CD14-positive monocyte (primary cell): ENCODE data around the gene NUMB. TPM values are rescaled to one million over a fixed set of nuclear protein-coding genes. Genes with fewer than 3 reads are reported as not detected.

Experiments used
- DNase-seq, 3 donors: peaks; one replicate each; pipeline ENCODE4 v3.0.0-alpha.2; 2011 to 2022
- H2AFZ ChIP-seq: 2 replicates; pipeline ENCODE4 v1.6.0; 2012; ENCODE audit warnings: mild to moderate bottlenecking, low read depth, low read length, inconsistent platforms; ENCODE audit not compliant: insufficient read depth, poor library complexity, severe bottlenecking
- H3K27ac ChIP-seq, 2 donors: 1 replicate in 1 of 2; 2 replicates in 1 of 2; pipeline ENCODE4 v1.5.1; 2012 to 2013; ENCODE audit warnings: low read length in 2 of 2, control low read depth in 1 of 2, inconsistent platforms in 1 of 2, low read depth in 1 of 2, mild to moderate bottlenecking in 1 of 2
- H3K27me3 ChIP-seq, 2 donors: one replicate each; pipeline versions ENCODE4 v1.6.0 to v1.6.1; 2011 to 2013; ENCODE audit warnings: low read length in 2 of 2; ENCODE audit not compliant: control insufficient read depth in 2 of 2, insufficient read depth in 2 of 2
- H3K36me3 ChIP-seq, 2 donors: replicated peaks in 1 of 2; 1 replicate in 1 of 2; 2 replicates in 1 of 2; pipeline versions ENCODE4 v1.5.1 to v1.6.1; 2012 to 2013; ENCODE audit warnings: low read length in 2 of 2, control low read depth in 1 of 2, inconsistent platforms in 1 of 2, mild to moderate bottlenecking in 1 of 2; ENCODE audit not compliant: insufficient read depth in 2 of 2, control insufficient read depth in 1 of 2
- H3K4me1 ChIP-seq, 2 donors: 1 replicate in 1 of 2; 2 replicates in 1 of 2; pipeline versions ENCODE4 v1.5.1 to v1.6.1; 2012 to 2013; ENCODE audit warnings: low read length in 2 of 2, control low read depth in 1 of 2, inconsistent platforms in 1 of 2, mild to moderate bottlenecking in 1 of 2, moderate library complexity in 1 of 2; ENCODE audit not compliant: insufficient read depth in 2 of 2, control insufficient read depth in 1 of 2
- H3K4me2 ChIP-seq: replicated peaks from 2 replicates; pipeline ENCODE3; 2012; ENCODE audit warnings: low read length, moderate library complexity, mild to moderate bottlenecking; ENCODE audit not compliant: poor library complexity, severe bottlenecking; ENCODE audit errors: extremely low read depth
- H3K4me3 ChIP-seq, 3 experiments: fragments of 200-600 bp in 1 of 3; sonication (generic) in 1 of 3; replicated peaks in 1 of 3; 1 replicate in 2 of 3; 2 replicates in 1 of 3; pipeline ENCODE4 v1.5.1; 2011 to 2013; ENCODE audit warnings: low read length in 3 of 3, mild to moderate bottlenecking in 3 of 3, control low read depth in 2 of 3, low read depth in 2 of 3, inconsistent platforms in 1 of 3, moderate library complexity in 1 of 3
- H3K79me2 ChIP-seq: 2 replicates; pipeline ENCODE4 v1.6.0; 2012; ENCODE audit warnings: mild to moderate bottlenecking, control low read depth, inconsistent platforms, low read length, moderate library complexity; ENCODE audit not compliant: insufficient read depth
- H3K9ac ChIP-seq: 2 replicates; pipeline ENCODE4 v1.6.0; 2017; ENCODE audit warnings: low read length, mild to moderate bottlenecking; ENCODE audit not compliant: insufficient read depth, poor library complexity, severe bottlenecking
- H3K9me3 ChIP-seq, 2 donors: replicated peaks in 1 of 2; 1 replicate in 1 of 2; 2 replicates in 1 of 2; pipeline versions ENCODE4 v1.5.1 to v1.6.1; 2012 to 2013; ENCODE audit warnings: low read length in 2 of 2, control low read depth in 1 of 2; ENCODE audit not compliant: control insufficient read depth in 1 of 2, insufficient read depth in 1 of 2
- H4K20me1 ChIP-seq: 2 replicates; pipeline ENCODE4 v1.6.0; 2012; ENCODE audit warnings: mild to moderate bottlenecking, low read length, control low read depth, moderate library complexity; ENCODE audit not compliant: insufficient read depth
- H3K27ac Mint-ChIP-seq, 7 donors: one replicate each; pipeline ENCODE4 v1.8.0; 2020; ENCODE audit warnings: mild to moderate bottlenecking in 7 of 7, mixed read lengths in 7 of 7, moderate library complexity in 6 of 7, inconsistent platforms in 2 of 7
- H3K27me3 Mint-ChIP-seq, 3 donors: one replicate each; pipeline ENCODE4 v1.8.0; 2021 to 2022; ENCODE audit warnings: low read depth in 3 of 3, mild to moderate bottlenecking in 3 of 3, mixed read lengths in 3 of 3, moderate library complexity in 3 of 3, inconsistent platforms in 1 of 3
- H3K36me3 Mint-ChIP-seq, 2 donors: one replicate each; pipeline ENCODE4 v1.8.0; 2020; ENCODE audit warnings: mixed read lengths in 2 of 2, inconsistent platforms in 1 of 2, mild to moderate bottlenecking in 1 of 2
- H3K4me1 Mint-ChIP-seq: one replicate; pipeline ENCODE4 v1.8.0; 2020; ENCODE audit warnings: mild to moderate bottlenecking, mixed read lengths
- H3K4me3 Mint-ChIP-seq, 2 donors: one replicate each; pipeline ENCODE4 v1.8.0; 2020; ENCODE audit warnings: mild to moderate bottlenecking in 2 of 2, mixed read lengths in 2 of 2, moderate library complexity in 1 of 2
- H3K9me3 Mint-ChIP-seq, 7 donors: one replicate each; pipeline ENCODE4 v1.8.0; 2020 to 2022; ENCODE audit warnings: mixed read lengths in 7 of 7, mild to moderate bottlenecking in 6 of 7, moderate library complexity in 6 of 7, inconsistent platforms in 2 of 7
- WGBS: methylation state at CpG from one replicate; pipeline ENCODE4 v1.1.5; 2013; ENCODE audit warnings: missing lambda C conversion rate; ENCODE audit not compliant: insufficient coverage; 5-methylcytosine and 5-hydroxymethylcytosine counted together
- intact Hi-C, 2 donors: fragments of 100-400 bp; cut with micrococcal nuclease; formaldehyde crosslinking; loops; one replicate each; pipeline versions ENCODE4 v1.15.0 to v1.15.1; 2023
- polyA plus RNA-seq, 3 donors: library from polyadenylated mRNA; depleted of rRNA in 1 of 3; unstranded in 2 of 3; stranded (reverse) in 1 of 3; fragments of 300-500 nt in 2 of 3; fragments of >200 nt in 1 of 3; fragmentation: Illumina TruSeq in 2 of 3; gene quantifications; 1 replicate in 2 of 3; 2 replicates in 1 of 3; pipeline ENCODE4 v1.2.3, GENCODE V29; 2012 to 2021
- TF ChIP-seq, protein P1 (sequence below): fragments of 200-600 bp; IDR thresholded peaks from one replicate; pipeline ENCODE4 v1.8.0; 2022; ENCODE audit warnings: antibody characterized with exemption, mild to moderate bottlenecking

The NUMB gene
- polyA plus RNA-seq, 3 donors = 83.4 to 223 (median 126) TPM

DNA sequence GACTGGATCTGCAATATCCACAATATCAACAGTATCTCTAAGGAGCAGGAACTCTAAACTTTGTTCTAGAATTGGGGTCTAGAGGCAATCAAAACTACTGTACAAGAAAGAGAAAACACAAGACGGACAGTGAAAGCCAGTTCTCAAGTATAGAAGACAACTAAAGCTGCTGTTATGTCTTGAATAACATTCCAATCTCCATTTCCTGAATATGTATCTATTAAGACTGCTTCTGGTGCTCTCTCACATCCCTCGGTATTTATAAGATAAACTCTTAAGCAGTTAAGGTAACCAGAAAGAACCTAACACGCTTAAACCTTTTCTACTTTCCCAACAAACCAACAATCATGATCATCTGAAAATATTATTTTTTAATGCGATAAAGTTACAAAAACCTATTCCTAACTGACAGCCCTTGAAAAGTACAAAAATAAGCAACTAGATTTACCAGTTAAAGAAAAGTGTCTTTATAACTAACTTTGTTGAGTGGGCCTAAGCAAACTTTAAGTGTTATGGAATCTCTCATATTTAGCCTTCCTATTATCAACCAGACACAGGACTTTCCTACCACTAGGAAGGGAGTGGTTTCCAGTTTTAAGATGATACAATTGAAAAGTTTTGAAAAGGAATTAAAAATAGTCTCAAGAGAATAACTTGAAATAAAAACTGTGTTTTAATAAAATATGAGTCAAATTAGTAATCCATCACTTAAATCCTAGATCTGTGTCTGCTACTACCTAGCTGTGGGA, 30.7 kb downstream of the NUMB start:
- Histone ChIP-seq H3K27me3 (no peaks in the 10 kb centered on the region), H3K4me3 (no peak overlapping the region), H3K27ac (peak overlapping the region; percentile 29 to 64), H4K20me1 (peaks cover 100% of the 10 kb centered on the region), H3K4me1 (peaks cover 31 to 45% of the 10 kb centered on the region in 2 donors), H3K36me3 (peaks cover 2 to 3% of the 10 kb centered on the region in 2 donors), H3K9me3 (no peaks in the 10 kb centered on the region), H2AFZ (no peak overlapping the region), H3K4me2 (no peak overlapping the region), H3K9ac (no peak overlapping the region), H3K79me2 (peaks cover 100% of the 10 kb centered on the region)
- intact Hi-C loops = no loop called here
- H3K4me1 Mint-ChIP-seq = peaks cover 48% of the 10 kb centered on the region
- TF ChIP-seq, protein P1, sequence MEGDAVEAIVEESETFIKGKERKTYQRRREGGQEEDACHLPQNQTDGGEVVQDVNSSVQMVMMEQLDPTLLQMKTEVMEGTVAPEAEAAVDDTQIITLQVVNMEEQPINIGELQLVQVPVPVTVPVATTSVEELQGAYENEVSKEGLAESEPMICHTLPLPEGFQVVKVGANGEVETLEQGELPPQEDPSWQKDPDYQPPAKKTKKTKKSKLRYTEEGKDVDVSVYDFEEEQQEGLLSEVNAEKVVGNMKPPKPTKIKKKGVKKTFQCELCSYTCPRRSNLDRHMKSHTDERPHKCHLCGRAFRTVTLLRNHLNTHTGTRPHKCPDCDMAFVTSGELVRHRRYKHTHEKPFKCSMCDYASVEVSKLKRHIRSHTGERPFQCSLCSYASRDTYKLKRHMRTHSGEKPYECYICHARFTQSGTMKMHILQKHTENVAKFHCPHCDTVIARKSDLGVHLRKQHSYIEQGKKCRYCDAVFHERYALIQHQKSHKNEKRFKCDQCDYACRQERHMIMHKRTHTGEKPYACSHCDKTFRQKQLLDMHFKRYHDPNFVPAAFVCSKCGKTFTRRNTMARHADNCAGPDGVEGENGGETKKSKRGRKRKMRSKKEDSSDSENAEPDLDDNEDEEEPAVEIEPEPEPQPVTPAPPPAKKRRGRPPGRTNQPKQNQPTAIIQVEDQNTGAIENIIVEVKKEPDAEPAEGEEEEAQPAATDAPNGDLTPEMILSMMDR = no peak
- H3K27me3 Mint-ChIP-seq = no peaks in the 10 kb centered on the region
- peak overlapping the region; percentile 64 to 87 (median 80) for H3K27ac Mint-ChIP-seq
- no peak for DNase-seq
- no peak overlapping the region for H3K4me3 Mint-ChIP-seq
- H3K9me3 Mint-ChIP-seq = no peaks in the 10 kb centered on the region
- no CpG with 5 or more reads among the region's 4 CpGs for WGBS
- H3K36me3 Mint-ChIP-seq = peaks cover 14 to 41% of the 10 kb centered on the region in 2 donors

- peaks cover 31 to 49% of the 10 kb centered on the region in 2 donors for H3K4me1 ChIP-seq
- no peaks in the 10 kb centered on the region for H3K27me3 ChIP-seq
- H3K9me3 Mint-ChIP-seq = no peaks in the 10 kb centered on the region
- TF ChIP-seq, protein P1 = no peak
- H3K27ac Mint-ChIP-seq = peak overlapping the region; percentile 64 to 87 (median 80)
- peaks cover 100% of the 10 kb centered on the region for H3K79me2 ChIP-seq
- DNase-seq = peak; percentile 3 to 13 (median 7)
- H3K4me2 ChIP-seq = no peak overlapping the region
- H4K20me1 ChIP-seq = peaks cover 100% of the 10 kb centered on the region
- no peak overlapping the region for H3K4me3 ChIP-seq
- no peaks in the 10 kb centered on the region for H3K9me3 ChIP-seq
- H3K36me3 Mint-ChIP-seq = peaks cover 22 to 49% of the 10 kb centered on the region in 2 donors
- H3K27me3 Mint-ChIP-seq = no peaks in the 10 kb centered on the region
- H3K36me3 ChIP-seq = peaks cover 4 to 10% of the 10 kb centered on the region in 2 donors
- no peak overlapping the region for H2AFZ ChIP-seq
- H3K4me1 Mint-ChIP-seq = peaks cover 53% of the 10 kb centered on the region
- WGBS = 50% methylated on average over 3 of the region's 5 CpGs
- H3K27ac ChIP-seq = peak overlapping the region; percentile 29 to 64
- H3K4me3 Mint-ChIP-seq = no peak overlapping the region
- no peak overlapping the region for H3K9ac ChIP-seq
- intact Hi-C loops = no loop called here
These were observed 31.5 kb downstream of the NUMB start for GRCh38 chr14:73426877-73427276.
